Gastrocnemius medialis (tissue), 4 donors: Measurements from ENCODE around the gene TRIP11.

Source experiments
- POLR2A ChIP-seq, 2 donors: fragments of 450-650 bp; IDR thresholded peaks; one replicate each; pipeline ENCODE4 v1.6.1; 2017; ENCODE audit warnings: antibody characterized with exemption in 2 of 2, mild to moderate bottlenecking in 2 of 2, moderate library complexity in 2 of 2
- TF ChIP-seq, protein P1 (sequence below), 5 experiments: fragments of 450-650 bp in 3 of 5; fragments of 200-600 bp in 2 of 5; sonication (generic) in 2 of 5; IDR thresholded peaks in 4 of 5; conservative IDR thresholded peaks in 1 of 5; 1 replicate in 4 of 5; 2 replicates in 1 of 5; pipeline ENCODE4 v1.5.1; 2016 to 2019; ENCODE audit warnings: antibody characterized with exemption in 5 of 5, mild to moderate bottlenecking in 3 of 5, moderate library complexity in 3 of 5

DNA sequence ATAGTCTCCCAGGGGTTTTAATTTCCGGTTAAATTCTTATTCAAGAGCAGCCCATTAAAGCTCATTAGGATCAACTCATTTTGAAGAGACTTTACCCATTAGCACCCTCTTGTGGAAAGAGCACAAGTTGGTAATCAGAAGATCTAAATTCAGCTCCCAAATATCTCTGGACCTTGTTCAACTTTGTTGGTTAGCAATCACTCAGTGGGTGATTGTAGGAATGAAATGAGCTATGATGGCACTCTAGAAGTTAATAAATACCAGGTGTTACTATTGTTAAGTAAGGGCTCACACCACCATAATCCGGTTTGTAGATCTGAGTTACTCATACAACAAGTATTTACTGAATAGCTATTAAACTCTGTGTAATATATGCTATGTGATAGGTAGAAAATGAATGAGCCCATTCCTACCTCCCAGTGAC is 42.9 kb downstream of the TRIP11 start:
- TF ChIP-seq, protein P1, sequence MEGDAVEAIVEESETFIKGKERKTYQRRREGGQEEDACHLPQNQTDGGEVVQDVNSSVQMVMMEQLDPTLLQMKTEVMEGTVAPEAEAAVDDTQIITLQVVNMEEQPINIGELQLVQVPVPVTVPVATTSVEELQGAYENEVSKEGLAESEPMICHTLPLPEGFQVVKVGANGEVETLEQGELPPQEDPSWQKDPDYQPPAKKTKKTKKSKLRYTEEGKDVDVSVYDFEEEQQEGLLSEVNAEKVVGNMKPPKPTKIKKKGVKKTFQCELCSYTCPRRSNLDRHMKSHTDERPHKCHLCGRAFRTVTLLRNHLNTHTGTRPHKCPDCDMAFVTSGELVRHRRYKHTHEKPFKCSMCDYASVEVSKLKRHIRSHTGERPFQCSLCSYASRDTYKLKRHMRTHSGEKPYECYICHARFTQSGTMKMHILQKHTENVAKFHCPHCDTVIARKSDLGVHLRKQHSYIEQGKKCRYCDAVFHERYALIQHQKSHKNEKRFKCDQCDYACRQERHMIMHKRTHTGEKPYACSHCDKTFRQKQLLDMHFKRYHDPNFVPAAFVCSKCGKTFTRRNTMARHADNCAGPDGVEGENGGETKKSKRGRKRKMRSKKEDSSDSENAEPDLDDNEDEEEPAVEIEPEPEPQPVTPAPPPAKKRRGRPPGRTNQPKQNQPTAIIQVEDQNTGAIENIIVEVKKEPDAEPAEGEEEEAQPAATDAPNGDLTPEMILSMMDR (IDR thresholded peaks at IDR 0.05 in 4 of 5, conservative IDR thresholded peaks at IDR 0.05 in 1 of 5), result peak in 3 of 5 experiments; percentile 14 to 54 (median 52)
- no peak for TF ChIP-seq POLR2A (IDR thresholded peaks at IDR 0.05)
